ENCODE results near the gene SH3YL1. TPM values are rescaled to one million over a fixed set of nuclear protein-coding genes. Genes with fewer than 3 reads are reported as not detected.

Gene SH3YL1
- total and polyA plus RNA-seq, 9 donors = 35.3 to 117 (median 53.1) TPM

- intact Hi-C loops (cut with DNase I) = no loop called here
- no peaks in the 10 kb centered on the region for H3K4me1 ChIP-seq (ENCODE audit: insufficient read depth)
- H3K27ac ChIP-seq = no peak overlapping the region
- no peaks in the 10 kb centered on the region for H3K27me3 ChIP-seq
- no peak for DNase-seq
- 78 to 93% (median 81%) methylated on average over 8 of the region's 8 CpGs for WGBS, 3 donors
- H3K36me3 ChIP-seq = no peaks in the 10 kb centered on the region
- H3K9me3 ChIP-seq = no peaks in the 10 kb centered on the region
- TF ChIP-seq EP300 (IDR thresholded peaks at IDR 0.05) (no peak), POLR2A (IDR thresholded peaks at IDR 0.05) (no peak), CTCF (IDR thresholded peaks at IDR 0.05) (no peak)
- no peak overlapping the region for H3K4me3 ChIP-seq
These were observed 10.6 kb downstream of the SH3YL1 start for GRCh38 chr2:253202-253638.

GRCh38 chr2:252001-252602 lies 11.7 kb downstream of the SH3YL1 start:
- H3K4me1 ChIP-seq (ENCODE audit: insufficient read depth) = no peaks in the 10 kb centered on the region
- H3K4me3 ChIP-seq = no peak overlapping the region
- no peaks in the 10 kb centered on the region for H3K9me3 ChIP-seq
- DNase-seq = no peak
- intact Hi-C loops (cut with DNase I) = no loop called here
- no peaks in the 10 kb centered on the region for H3K36me3 ChIP-seq
- WGBS, 3 donors = 88 to 90% (median 89%) methylated on average over 6 of the region's 6 CpGs
- no peak for TF ChIP-seq CTCF (IDR thresholded peaks at IDR 0.05)
- TF ChIP-seq EP300 (IDR thresholded peaks at IDR 0.05) = no peak
- TF ChIP-seq POLR2A (IDR thresholded peaks at IDR 0.05) = no peak
- H3K27ac ChIP-seq = no peak overlapping the region
- H3K27me3 ChIP-seq = no peaks in the 10 kb centered on the region

GRCh38 chr2:249538-250042 lies 14.2 kb downstream of the SH3YL1 start:
- H3K27me3 ChIP-seq = no peaks in the 10 kb centered on the region
- no peaks in the 10 kb centered on the region for H3K9me3 ChIP-seq
- no peak for DNase-seq
- TF ChIP-seq EP300 (IDR thresholded peaks at IDR 0.05) (no peak), CTCF (IDR thresholded peaks at IDR 0.05) (no peak), POLR2A (IDR thresholded peaks at IDR 0.05) (no peak)
- no peaks in the 10 kb centered on the region for H3K36me3 ChIP-seq
- intact Hi-C loops (cut with DNase I) = loop anchor here in 1 of 4 donors (10.0 kb wide), 1 partner anchor 385 kb away; no protein-coding TSS in a partner anchor
- H3K27ac ChIP-seq = no peak overlapping the region
- 91 to 94% (median 91%) methylated on average over 15 of the region's 15 CpGs for WGBS, 3 donors
- H3K4me3 ChIP-seq = no peak overlapping the region
- no peaks in the 10 kb centered on the region for H3K4me1 ChIP-seq (ENCODE audit: insufficient read depth)

- DNase-seq = no peak
- intact Hi-C loops (cut with DNase I) = loop anchor here in 1 of 4 donors (10.0 kb wide), 1 partner anchor 386 kb away; no protein-coding TSS in a partner anchor
- Histone ChIP-seq H3K9me3 (no peaks in the 10 kb centered on the region), H3K36me3 (no peaks in the 10 kb centered on the region), H3K4me3 (no peak overlapping the region), H3K4me1 (ENCODE audit: insufficient read depth) (no peaks in the 10 kb centered on the region), H3K27me3 (no peaks in the 10 kb centered on the region), H3K27ac (no peak overlapping the region)
- TF ChIP-seq CTCF (IDR thresholded peaks at IDR 0.05) = no peak
- no peak for TF ChIP-seq POLR2A (IDR thresholded peaks at IDR 0.05)
- no peak for TF ChIP-seq EP300 (IDR thresholded peaks at IDR 0.05)
- 87 to 92% (median 91%) methylated on average over 2 of the region's 2 CpGs for WGBS, 3 donors
These were observed 15.1 kb downstream of the SH3YL1 start for GRCh38 chr2:248724-249123.

Measured in ovary (tissue), 9 donors.